GM13977 (cell line): Measurements from ENCODE around the gene EXD2.

Source experiments
- DNase-seq: peaks from one replicate; pipeline ENCODE4 v3.0.0; 2012; ENCODE audit warnings: low spot score
- in situ Hi-C: fragments of 300-500 bp; cut with MboI; formaldehyde crosslinking; loops from one replicate; pipeline ENCODE4 v1.12.0; 2022; ENCODE audit warnings: low sequenced_read_pairs, low pct_unique_long_range_greater_than_20kb, mixed read lengths, inconsistent platforms; ENCODE audit not compliant: unreplicated experiment
- TF ChIP-seq, protein P1 (sequence below): IDR thresholded peaks from 2 replicates; pipeline ENCODE4 v1.5.1; 2012; ENCODE audit warnings: mild to moderate bottlenecking, control low read depth; ENCODE audit not compliant: insufficient read depth; ENCODE audit errors: extremely low read depth, missing control alignments

The EXD2 gene

DNA sequence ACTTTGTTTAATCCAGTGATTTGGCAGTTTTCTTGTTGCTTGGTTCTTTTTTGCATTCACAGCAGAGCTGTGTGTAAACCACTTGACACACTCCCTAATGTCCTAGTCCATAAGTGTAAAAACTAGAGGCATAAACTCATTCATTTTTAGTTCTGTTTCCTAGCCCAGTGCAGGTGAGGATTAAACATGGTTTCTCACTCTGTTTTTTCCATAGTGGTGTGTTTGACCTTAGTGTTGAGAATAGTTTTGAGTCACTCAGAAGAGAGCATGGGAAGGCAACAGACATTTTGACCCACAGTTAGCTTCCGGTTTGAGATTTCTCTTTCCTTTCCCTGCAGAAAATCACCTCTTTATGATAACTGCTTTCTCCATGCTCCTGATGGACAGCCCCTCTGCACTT is 44.4 kb downstream of the EXD2 start:
- TF ChIP-seq, protein P1, sequence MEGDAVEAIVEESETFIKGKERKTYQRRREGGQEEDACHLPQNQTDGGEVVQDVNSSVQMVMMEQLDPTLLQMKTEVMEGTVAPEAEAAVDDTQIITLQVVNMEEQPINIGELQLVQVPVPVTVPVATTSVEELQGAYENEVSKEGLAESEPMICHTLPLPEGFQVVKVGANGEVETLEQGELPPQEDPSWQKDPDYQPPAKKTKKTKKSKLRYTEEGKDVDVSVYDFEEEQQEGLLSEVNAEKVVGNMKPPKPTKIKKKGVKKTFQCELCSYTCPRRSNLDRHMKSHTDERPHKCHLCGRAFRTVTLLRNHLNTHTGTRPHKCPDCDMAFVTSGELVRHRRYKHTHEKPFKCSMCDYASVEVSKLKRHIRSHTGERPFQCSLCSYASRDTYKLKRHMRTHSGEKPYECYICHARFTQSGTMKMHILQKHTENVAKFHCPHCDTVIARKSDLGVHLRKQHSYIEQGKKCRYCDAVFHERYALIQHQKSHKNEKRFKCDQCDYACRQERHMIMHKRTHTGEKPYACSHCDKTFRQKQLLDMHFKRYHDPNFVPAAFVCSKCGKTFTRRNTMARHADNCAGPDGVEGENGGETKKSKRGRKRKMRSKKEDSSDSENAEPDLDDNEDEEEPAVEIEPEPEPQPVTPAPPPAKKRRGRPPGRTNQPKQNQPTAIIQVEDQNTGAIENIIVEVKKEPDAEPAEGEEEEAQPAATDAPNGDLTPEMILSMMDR, result no peak
- in situ Hi-C loops, result loop anchor here (25.0 kb wide), 1 partner anchor 477 kb away; no protein-coding TSS in a partner anchor
- DNase-seq, result no peak

DNA sequence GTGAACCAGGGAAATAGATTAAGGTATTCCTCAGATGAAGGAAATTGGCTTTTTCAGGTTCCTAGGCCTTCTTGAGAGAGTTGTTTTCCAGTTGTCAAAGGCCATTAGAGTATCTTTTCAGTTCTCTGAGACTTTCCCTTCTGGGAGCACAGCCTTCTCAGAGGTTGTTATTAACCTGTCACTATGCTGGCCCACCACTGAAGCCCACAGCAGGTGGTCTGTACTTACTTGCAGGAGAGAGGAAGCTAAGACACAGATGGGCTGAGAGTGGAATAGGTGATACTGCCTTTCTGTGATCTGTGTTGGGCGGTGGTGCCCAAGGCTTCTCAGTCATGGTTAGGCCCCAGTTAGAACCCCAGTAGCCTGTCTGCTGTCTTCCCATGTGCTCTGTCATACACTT is 45.8 kb downstream of the EXD2 start:
- TF ChIP-seq, protein P1, result no peak
- DNase-seq, result no peak
- in situ Hi-C loops, result loop anchor here (25.0 kb wide), 1 partner anchor 475 kb away; no protein-coding TSS in a partner anchor

DNA sequence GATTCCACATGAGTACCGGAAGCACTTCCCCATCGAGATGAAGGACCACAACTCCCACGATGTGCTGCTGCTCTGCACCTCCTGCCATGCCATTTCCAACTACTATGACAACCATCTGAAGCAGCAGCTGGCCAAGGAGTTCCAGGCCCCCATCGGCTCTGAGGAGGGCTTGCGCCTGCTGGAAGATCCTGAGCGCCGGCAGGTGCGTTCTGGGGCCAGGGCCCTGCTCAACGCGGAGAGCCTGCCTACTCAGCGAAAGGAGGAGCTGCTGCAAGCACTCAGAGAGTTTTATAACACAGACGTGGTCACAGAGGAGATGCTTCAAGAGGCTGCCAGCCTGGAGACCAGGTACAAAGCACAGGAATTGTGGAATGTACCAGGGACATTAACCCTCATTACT is 46.3 kb downstream of the EXD2 start:
- in situ Hi-C loops, result loop anchor here (25.0 kb wide), 1 partner anchor 475 kb away; no protein-coding TSS in a partner anchor
- DNase-seq, result no peak

DNA sequence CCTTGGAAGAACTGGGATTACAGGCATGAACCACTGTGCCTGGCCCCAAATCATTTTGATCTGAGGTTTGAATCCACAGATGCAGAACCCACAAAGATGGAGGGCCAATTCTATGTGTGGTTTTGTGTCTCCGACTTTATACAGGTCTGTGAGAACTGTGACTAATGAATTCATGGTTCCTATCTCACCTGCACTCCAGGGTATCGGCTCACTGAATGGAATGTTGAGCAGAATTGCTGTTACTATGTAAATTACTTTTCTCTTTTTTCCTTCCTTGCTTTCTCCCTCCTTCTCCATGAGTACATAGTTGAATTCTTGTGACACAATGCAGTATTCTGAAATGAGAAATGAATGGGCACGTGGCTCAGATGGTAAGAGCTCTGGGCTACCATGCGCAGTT is 47.6 kb downstream of the EXD2 start:
- in situ Hi-C loops, result loop anchor here (25.0 kb wide), 1 partner anchor 473 kb away; no protein-coding TSS in a partner anchor
- DNase-seq, result no peak
- TF ChIP-seq, protein P1, result no peak

More for the DNA sequence above, 46.3 kb downstream of the EXD2 start:
- TF ChIP-seq, protein P1, result no peak

DNA sequence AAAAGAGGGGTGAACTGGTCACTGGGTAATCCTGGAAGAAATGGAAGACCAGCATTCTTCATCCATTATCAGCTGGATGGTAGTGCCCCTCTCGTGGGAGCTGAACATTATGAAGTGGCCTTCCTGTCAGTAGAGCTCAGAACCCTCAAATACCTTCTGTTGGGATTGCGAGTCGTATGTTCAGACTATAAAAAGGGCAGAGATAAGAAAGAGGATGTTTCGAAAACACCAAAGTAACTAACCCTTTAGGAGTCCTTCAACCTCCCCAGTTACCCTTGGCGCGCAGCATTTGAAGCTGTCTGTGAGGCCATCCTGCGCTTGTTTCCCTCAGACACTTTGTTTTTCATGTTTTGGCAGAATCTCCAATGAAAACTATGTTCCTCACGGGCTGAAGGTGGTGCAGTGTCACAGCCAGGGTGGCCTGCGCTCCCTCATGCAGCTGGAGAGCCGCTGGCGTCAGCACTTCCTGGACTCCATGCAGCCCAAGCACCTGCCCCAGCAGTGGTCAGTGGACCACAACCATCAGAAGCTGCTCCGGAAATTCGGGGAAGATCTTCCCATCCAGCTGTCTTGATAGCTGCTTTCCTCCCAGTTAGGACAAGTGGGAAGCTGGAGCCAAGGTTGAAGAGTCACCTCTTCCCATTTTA is 49.4 kb downstream of the EXD2 start:
- TF ChIP-seq, protein P1, result no peak
- in situ Hi-C loops, result loop anchor here (10.0 to 25.0 kb wide), 2 partner anchors 214 to 472 kb away; no protein-coding TSS in a partner anchor
- DNase-seq, result no peak

DNA sequence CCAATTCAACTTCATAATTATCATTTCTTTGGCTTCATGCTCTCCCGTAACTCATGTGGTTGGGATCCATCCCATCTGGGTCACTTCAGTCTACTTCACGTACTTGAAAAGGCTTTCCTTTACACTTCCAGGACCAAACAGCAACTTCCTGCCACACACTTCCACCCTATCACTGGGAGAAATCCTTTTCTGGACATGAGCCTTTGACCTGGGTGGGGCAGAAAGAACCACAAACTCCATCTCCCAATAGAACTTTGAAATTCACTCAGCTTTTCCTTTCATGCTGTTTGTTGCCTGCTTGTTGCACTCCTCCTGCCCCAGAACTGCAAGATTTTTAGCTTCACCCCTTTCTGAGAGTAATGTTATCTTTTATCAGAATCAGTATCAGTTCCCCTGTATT is 50.3 kb downstream of the EXD2 start:
- TF ChIP-seq, protein P1, result no peak
- in situ Hi-C loops, result loop anchor here (10.0 to 25.0 kb wide), 2 partner anchors 213 to 471 kb away; no protein-coding TSS in a partner anchor
- DNase-seq, result no peak
